Measurements from ENCODE around the gene PPP1R3A.

Gene PPP1R3A

DNA sequence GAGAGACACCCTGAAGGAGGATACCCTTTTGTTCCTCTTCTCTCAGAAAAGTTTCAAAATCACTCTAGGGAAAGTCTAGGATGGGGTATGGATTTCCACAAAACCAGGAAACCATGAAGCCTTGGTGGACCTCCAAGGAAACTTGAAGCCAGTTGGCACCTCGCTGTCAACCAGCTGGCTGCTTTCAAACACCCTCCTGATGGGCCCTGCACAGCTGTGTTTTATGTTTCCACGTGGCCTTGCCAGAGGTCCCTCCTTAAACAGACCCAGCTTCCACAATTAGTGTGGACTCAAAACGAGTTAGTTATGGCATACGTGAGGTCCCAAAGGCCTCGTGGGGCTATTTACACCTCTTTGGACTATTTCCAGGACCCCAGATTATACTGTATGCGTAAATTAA lies 5.9 kb downstream of the PPP1R3A start:
- Histone ChIP-seq H3K27me3 (ENCODE audit: insufficient read depth, low read length) (no peaks in the 10 kb centered on the region), H3K9me3 (ENCODE audit: low read length) (no peaks in the 10 kb centered on the region), H3K36me3 (ENCODE audit: insufficient read depth, low read length) (no peaks in the 10 kb centered on the region), H3K4me3 (ENCODE audit: low read length) (no peak overlapping the region), H3K4me1 (ENCODE audit: insufficient read depth, low read length) (no peaks in the 10 kb centered on the region), H2AFZ (ENCODE audit: low read depth, low read length) (no peak overlapping the region)

DNA sequence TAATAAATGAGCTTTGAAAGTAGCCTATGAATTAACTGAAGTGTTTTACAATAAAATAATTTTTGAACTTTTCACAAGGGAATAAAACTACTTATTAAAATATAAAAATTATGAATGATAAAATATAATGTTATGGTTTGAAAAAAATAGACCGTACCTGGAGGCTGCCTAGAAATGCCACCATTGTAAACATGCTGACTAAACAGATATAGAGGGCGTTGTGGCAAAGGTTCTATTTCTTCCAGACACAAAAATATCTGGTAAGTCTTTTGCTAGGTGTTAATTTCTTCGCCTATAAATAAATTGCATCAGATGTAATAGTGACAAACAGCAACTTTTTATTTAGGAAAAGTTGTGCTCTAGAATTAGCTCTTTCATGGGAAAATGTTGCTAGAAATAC lies 11.2 kb downstream of the PPP1R3A start:
- no peaks in the 10 kb centered on the region for H3K36me3 ChIP-seq (ENCODE audit: insufficient read depth, low read length)
- H2AFZ ChIP-seq (ENCODE audit: low read depth, low read length): no peak overlapping the region
- H3K27me3 ChIP-seq (ENCODE audit: insufficient read depth, low read length): no peaks in the 10 kb centered on the region
- no peak overlapping the region for H3K4me3 ChIP-seq (ENCODE audit: low read length)
- H3K4me1 ChIP-seq (ENCODE audit: insufficient read depth, low read length): no peaks in the 10 kb centered on the region
- no peaks in the 10 kb centered on the region for H3K9me3 ChIP-seq (ENCODE audit: low read length)

DNA sequence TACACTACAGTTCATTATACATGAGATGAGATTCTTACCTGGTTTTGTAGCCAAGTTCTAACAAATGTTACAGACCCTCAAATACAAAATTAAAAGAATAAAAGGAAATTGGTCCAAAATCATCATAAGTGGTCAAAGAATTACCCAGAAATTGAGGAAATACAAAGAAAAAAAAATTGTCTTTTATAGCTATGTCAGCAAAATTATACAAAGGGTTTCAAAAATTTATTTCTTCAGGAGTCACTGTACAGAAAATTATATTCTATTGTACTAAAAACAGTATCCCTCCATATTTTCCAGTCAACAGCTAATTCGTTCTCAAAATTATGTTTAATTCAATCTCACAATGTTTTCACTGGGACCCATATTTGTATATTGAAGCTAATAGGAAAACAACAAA lies 14.3 kb downstream of the PPP1R3A start:
- no peaks in the 10 kb centered on the region for H3K9me3 ChIP-seq (ENCODE audit: low read length)
- H3K27me3 ChIP-seq (ENCODE audit: insufficient read depth, low read length): no peaks in the 10 kb centered on the region
- H3K4me3 ChIP-seq (ENCODE audit: low read length): no peak overlapping the region
- H2AFZ ChIP-seq (ENCODE audit: low read depth, low read length): no peak overlapping the region
- no peaks in the 10 kb centered on the region for H3K4me1 ChIP-seq (ENCODE audit: insufficient read depth, low read length)
- H3K36me3 ChIP-seq (ENCODE audit: insufficient read depth, low read length): no peaks in the 10 kb centered on the region

DNA sequence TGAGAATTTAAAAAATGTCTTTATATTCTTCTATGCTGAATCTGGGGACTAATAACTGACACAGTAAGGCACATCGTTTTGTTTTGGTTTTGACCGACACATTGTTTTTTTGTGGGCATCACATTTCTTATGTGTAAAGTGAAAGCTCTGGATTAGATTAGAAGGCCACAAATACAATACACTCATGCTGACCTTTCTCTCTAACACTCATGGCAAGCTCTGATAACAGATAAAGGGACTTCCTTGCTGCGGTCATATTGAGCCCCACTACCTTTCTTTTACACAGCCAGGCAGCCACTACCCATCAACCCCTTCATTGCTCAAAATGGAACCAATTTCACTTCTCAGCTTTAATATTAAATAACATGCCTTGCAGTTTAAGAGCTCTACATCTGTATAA lies 26.0 kb downstream of the PPP1R3A start:
- Histone ChIP-seq H3K9me3 (ENCODE audit: low read length) (no peaks in the 10 kb centered on the region), H3K27me3 (ENCODE audit: insufficient read depth, low read length) (no peaks in the 10 kb centered on the region), H3K36me3 (ENCODE audit: insufficient read depth, low read length) (no peaks in the 10 kb centered on the region), H3K4me1 (ENCODE audit: insufficient read depth, low read length) (no peaks in the 10 kb centered on the region), H3K4me3 (ENCODE audit: low read length) (no peak overlapping the region), H2AFZ (ENCODE audit: low read depth, low read length) (no peak overlapping the region)

DNA sequence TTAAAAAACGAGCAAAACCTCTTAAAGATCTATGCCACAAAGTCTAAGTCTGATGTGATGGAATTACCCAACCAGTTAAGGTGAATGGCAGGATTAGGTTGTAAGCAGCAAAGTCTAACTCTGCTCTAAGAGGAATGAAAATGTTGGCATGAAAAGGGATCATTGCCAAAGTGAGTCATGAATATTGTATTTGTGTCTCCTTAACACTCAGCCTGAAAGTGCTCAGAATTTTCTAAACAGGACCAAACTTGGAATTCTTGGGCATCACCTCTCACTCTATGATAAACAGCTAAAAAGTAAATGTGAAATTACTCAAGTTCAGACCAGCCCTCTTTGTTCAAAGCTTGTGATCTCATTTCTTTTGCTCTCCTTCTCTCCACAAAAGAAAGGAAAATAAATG lies 27.0 kb downstream of the PPP1R3A start:
- no peaks in the 10 kb centered on the region for H3K36me3 ChIP-seq (ENCODE audit: insufficient read depth, low read length)
- no peaks in the 10 kb centered on the region for H3K9me3 ChIP-seq (ENCODE audit: low read length)
- no peak overlapping the region for H3K4me3 ChIP-seq (ENCODE audit: low read length)
- H2AFZ ChIP-seq (ENCODE audit: low read depth, low read length): no peak overlapping the region
- H3K4me1 ChIP-seq (ENCODE audit: insufficient read depth, low read length): no peaks in the 10 kb centered on the region
- no peaks in the 10 kb centered on the region for H3K27me3 ChIP-seq (ENCODE audit: insufficient read depth, low read length)

DNA sequence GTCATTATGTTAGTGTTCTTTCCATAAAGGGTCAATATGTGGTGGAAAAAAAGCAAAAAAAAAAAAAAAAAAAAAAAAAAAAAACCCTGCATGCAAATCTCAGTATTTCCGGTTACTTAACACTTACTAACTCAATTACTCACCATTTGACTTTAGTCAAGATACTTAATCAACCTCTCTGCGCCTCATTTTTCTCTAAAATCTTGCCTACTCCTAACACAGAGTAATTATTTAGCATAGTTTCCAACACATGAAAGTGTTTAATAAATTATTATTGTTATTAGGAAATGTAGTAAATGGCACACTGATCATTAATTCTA lies 27.8 kb downstream of the PPP1R3A start:
- no peak overlapping the region for H2AFZ ChIP-seq (ENCODE audit: low read depth, low read length)
- H3K9me3 ChIP-seq (ENCODE audit: low read length): no peaks in the 10 kb centered on the region
- H3K4me3 ChIP-seq (ENCODE audit: low read length): no peak overlapping the region
- H3K4me1 ChIP-seq (ENCODE audit: insufficient read depth, low read length): no peaks in the 10 kb centered on the region
- no peaks in the 10 kb centered on the region for H3K36me3 ChIP-seq (ENCODE audit: insufficient read depth, low read length)
- H3K27me3 ChIP-seq (ENCODE audit: insufficient read depth, low read length): no peaks in the 10 kb centered on the region

DNA sequence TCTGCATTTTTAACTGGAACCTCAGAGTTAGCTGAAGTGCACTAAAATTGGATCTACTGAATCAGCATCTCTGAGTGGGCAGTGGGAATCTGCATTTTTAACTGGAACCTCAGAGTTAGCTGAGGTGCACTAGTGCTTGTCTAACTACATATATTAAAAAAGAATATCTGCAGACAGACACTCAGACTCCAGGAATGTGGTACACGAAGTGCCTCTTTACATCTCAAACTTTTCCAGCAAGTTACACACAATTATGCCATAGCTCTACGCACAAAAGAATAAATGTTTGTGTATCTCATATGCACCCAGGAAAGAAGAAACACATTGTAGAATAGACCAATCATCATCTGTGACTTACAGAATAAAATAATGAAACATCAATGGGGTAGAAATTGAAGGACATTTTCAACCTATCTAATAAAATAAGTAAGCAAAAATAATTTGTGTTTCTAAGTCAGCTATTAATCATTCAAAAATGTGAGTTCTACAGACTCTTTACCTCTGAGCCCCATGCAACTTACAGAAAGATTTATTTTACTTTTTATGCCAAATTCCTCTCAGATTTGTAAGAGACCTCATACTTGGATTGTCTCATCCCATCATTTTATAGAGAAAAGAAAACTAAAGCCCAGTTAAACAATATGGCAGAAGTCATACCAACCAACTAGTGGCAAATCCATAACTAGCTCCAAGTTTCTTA lies 28.3 kb downstream of the PPP1R3A start:
- Histone ChIP-seq H3K27me3 (ENCODE audit: insufficient read depth, low read length) (no peaks in the 10 kb centered on the region), H2AFZ (ENCODE audit: low read depth, low read length) (no peak overlapping the region), H3K4me1 (ENCODE audit: insufficient read depth, low read length) (no peaks in the 10 kb centered on the region), H3K9me3 (ENCODE audit: low read length) (no peaks in the 10 kb centered on the region), H3K36me3 (ENCODE audit: insufficient read depth, low read length) (no peaks in the 10 kb centered on the region), H3K4me3 (ENCODE audit: low read length) (no peak overlapping the region)

DNA sequence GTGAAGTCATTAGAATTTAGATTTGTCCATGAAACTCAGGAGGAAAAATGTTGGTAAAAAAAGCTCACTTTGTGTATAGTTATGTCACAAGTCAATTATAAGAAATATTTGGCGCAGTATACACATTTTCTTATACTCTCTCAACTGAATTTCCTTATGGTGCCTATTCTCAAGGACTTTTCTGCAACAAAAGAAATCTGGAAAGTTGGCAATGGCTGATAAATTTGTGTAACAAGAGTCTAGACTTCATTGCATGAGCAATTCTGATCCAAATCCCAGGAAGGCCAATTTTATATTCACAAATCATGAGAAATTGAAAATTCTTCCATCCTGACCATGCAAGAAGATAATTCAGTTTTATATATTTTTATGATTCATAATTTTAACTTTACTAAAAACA lies 35.7 kb downstream of the PPP1R3A start:
- Histone ChIP-seq H3K4me3 (ENCODE audit: low read length) (no peak overlapping the region), H3K36me3 (ENCODE audit: insufficient read depth, low read length) (no peaks in the 10 kb centered on the region), H2AFZ (ENCODE audit: low read depth, low read length) (no peak overlapping the region), H3K4me1 (ENCODE audit: insufficient read depth, low read length) (no peaks in the 10 kb centered on the region), H3K9me3 (ENCODE audit: low read length) (no peaks in the 10 kb centered on the region), H3K27me3 (ENCODE audit: insufficient read depth, low read length) (no peaks in the 10 kb centered on the region)

DNA sequence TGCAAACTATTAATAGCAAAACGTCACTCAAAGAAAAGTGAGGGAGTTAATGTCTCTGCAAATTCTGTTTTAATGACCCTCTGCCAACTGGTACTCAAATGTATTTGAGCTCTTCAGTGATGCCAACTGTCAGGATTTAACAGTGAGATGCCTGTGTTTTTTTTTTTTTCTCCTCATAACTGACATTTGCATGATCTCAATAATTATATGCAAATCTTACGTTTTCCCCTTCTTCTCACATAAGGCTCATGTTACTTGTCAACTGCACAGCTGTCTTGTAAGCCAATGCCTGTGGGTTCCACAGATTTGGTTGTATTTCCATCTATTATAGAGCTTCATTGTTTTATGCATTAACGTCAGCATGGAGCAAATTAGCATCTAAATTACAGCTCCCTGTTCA lies 38.2 kb downstream of the PPP1R3A start:
- no peaks in the 10 kb centered on the region for H3K4me1 ChIP-seq (ENCODE audit: insufficient read depth, low read length)
- no peaks in the 10 kb centered on the region for H3K36me3 ChIP-seq (ENCODE audit: insufficient read depth, low read length)
- no peak overlapping the region for H3K4me3 ChIP-seq (ENCODE audit: low read length)
- H3K9me3 ChIP-seq (ENCODE audit: low read length): no peaks in the 10 kb centered on the region
- H2AFZ ChIP-seq (ENCODE audit: low read depth, low read length): no peak overlapping the region
- H3K27me3 ChIP-seq (ENCODE audit: insufficient read depth, low read length): no peaks in the 10 kb centered on the region

DNA sequence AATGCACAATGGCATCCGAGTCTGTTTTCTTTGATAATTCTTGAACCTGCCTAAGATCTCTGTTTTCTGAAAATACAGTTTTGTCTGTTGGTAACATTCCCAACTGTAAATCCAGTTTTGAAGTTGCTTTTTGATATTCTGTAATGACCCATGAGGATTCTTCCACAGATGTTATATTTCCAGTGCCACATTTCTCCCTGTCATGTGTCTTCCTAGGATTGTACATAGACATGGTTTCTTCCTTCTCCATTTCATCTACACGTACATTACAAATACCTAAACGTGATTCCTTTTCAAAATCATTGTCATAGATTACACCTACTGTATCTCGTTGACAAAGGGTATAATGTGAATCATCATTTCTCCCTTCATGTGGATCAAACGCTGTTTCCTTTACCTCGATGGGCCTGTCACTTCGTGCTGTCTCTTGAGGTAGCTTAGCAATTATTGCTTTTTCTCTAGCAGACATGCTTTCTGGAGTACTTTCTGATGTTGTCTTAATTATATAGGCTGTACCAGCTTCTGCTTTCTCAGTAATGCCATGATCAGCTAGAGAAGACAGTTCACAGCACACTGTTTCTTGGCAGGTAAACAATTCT lies 40.3 kb downstream of the PPP1R3A start:
- Histone ChIP-seq H3K9me3 (ENCODE audit: low read length) (no peaks in the 10 kb centered on the region), H3K36me3 (ENCODE audit: insufficient read depth, low read length) (no peaks in the 10 kb centered on the region), H3K27me3 (ENCODE audit: insufficient read depth, low read length) (no peaks in the 10 kb centered on the region), H2AFZ (ENCODE audit: low read depth, low read length) (no peak overlapping the region), H3K4me3 (ENCODE audit: low read length) (no peak overlapping the region), H3K4me1 (ENCODE audit: insufficient read depth, low read length) (no peaks in the 10 kb centered on the region)

DNA sequence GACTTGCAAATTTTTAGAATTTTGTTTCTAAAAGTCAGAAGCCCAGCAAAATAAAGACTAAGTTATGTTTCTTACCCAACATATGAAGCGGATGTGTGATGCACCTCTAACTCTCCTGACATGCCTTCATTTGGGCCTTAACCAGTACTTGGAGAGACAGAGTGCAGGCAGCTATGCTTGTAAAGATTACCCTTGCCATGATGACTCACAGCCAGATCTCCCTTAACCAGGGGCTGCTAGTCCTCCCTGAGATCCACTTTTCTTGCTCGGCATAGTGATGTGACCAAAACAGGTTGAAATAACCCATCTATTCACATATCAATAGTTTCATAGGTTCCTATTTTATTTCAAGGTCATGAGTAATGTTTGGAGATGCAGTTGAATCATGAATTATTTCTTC lies 43.6 kb downstream of the PPP1R3A start:
- Histone ChIP-seq H3K27me3 (ENCODE audit: insufficient read depth, low read length) (no peaks in the 10 kb centered on the region), H3K9me3 (ENCODE audit: low read length) (no peaks in the 10 kb centered on the region), H3K4me3 (ENCODE audit: low read length) (no peak overlapping the region), H2AFZ (ENCODE audit: low read depth, low read length) (no peak overlapping the region), H3K36me3 (ENCODE audit: insufficient read depth, low read length) (no peaks in the 10 kb centered on the region), H3K4me1 (ENCODE audit: insufficient read depth, low read length) (no peaks in the 10 kb centered on the region)

DNA sequence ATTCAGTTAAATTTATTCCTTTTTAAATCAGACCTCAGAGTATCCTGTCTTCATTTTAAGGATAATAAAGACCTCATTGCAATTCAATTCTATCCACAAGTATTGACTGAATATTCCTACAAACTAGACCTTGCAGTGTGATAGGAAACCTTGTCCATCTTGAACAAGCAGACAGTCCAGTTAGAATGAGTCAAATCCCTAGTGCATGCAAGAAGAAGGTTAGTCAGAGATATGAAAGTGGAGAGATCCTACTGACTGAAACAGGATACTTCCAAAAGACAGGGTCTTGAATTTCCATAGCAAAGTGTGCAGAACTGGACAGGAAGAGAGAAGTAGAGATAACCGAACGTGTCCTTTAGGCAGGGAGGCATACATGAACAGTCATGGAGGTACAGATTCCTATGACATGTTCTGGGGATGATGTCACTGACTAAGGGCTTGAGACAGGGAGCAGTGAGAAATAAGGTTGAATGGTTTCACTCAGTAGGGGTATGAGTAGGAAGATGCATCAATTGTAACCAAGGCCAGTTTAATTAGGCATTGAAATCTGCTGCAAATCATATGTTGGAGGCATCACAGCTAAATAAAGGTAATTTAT lies 45.2 kb downstream of the PPP1R3A start:
- Histone ChIP-seq H2AFZ (ENCODE audit: low read depth, low read length) (no peak overlapping the region), H3K4me3 (ENCODE audit: low read length) (no peak overlapping the region), H3K36me3 (ENCODE audit: insufficient read depth, low read length) (no peaks in the 10 kb centered on the region), H3K9me3 (ENCODE audit: low read length) (no peaks in the 10 kb centered on the region), H3K27me3 (ENCODE audit: insufficient read depth, low read length) (no peaks in the 10 kb centered on the region), H3K4me1 (ENCODE audit: insufficient read depth, low read length) (no peaks in the 10 kb centered on the region)

DNA sequence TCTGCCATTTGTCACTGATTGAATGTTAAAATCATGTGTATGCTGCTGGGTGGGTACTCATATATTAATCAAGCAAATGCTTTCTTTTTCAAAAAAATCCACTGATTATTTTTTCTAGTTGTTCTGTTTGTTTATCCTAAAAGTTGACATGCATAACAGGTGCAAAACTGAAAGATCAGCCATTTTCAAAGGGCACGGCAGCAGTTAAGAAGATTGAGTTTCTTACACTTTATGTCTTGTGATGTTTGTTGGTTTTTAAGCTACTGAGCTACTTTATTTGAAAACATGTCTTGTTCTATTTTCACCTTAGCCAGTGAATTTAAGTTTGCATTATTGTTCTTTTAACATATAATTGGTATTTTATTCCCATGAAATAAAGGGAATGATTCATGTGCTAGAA lies 45.8 kb downstream of the PPP1R3A start:
- no peaks in the 10 kb centered on the region for H3K36me3 ChIP-seq (ENCODE audit: insufficient read depth, low read length)
- H3K9me3 ChIP-seq (ENCODE audit: low read length): no peaks in the 10 kb centered on the region
- no peak overlapping the region for H2AFZ ChIP-seq (ENCODE audit: low read depth, low read length)
- H3K4me3 ChIP-seq (ENCODE audit: low read length): no peak overlapping the region
- H3K27me3 ChIP-seq (ENCODE audit: insufficient read depth, low read length): no peaks in the 10 kb centered on the region
- no peaks in the 10 kb centered on the region for H3K4me1 ChIP-seq (ENCODE audit: insufficient read depth, low read length)

DNA sequence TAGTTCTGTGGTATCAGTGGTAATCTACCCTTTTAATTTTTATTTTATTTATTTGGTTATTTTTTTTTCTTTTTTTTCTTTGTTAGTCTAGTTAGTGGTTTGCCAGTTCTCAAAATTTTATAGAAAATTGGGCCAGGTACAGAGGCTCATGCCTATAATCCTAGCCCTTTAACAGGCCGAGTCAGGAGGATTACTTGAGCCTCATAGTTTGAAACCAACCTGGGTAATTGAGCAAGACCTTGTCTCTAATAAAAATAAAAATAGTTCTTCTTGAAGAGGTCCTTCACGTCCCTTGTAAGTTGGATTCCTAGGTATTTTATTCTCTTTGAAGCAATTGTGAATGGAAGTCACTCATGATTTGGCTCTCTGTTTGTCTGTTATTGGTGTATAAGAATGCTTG lies 51.5 kb downstream of the PPP1R3A start:
- Histone ChIP-seq H3K4me3 (ENCODE audit: low read length) (no peak overlapping the region), H3K9me3 (ENCODE audit: low read length) (no peaks in the 10 kb centered on the region), H3K36me3 (ENCODE audit: insufficient read depth, low read length) (no peaks in the 10 kb centered on the region), H3K27me3 (ENCODE audit: insufficient read depth, low read length) (no peaks in the 10 kb centered on the region), H2AFZ (ENCODE audit: low read depth, low read length) (no peak overlapping the region), H3K4me1 (ENCODE audit: insufficient read depth, low read length) (no peaks in the 10 kb centered on the region)
